ENCODE measurements around the gene ALKBH3. TPM values are rescaled to one million over a fixed set of nuclear protein-coding genes. Genes with fewer than 3 reads are reported as not detected.
A peak's percentile ranks its signal among the peaks of the same experiment; 100 is the strongest.

The ALKBH3 gene
- total RNA-seq, 1 donor from 2014 or later: 27.7 TPM

- H3K4me1 ChIP-seq: peaks cover 27% of the 10 kb centered on the region
- no peak overlapping the region for H3K4me3 ChIP-seq
- DNase-seq (no peak), ATAC-seq (no peak)
- no peak for TF ChIP-seq CTCF (IDR thresholded peaks at IDR 0.05)
- peak overlapping the region; percentile 55 for H3K27ac ChIP-seq
- H3K27me3 ChIP-seq: no peaks in the 10 kb centered on the region
- intact Hi-C loops (cut with DNase I): no loop called here
- peaks cover 21% of the 10 kb centered on the region for H3K36me3 ChIP-seq
- no peaks in the 10 kb centered on the region for H3K9me3 ChIP-seq
Observed at GRCh38 chr11:43919852-43920597, 39.4 kb downstream of the ALKBH3 start.

DNA sequence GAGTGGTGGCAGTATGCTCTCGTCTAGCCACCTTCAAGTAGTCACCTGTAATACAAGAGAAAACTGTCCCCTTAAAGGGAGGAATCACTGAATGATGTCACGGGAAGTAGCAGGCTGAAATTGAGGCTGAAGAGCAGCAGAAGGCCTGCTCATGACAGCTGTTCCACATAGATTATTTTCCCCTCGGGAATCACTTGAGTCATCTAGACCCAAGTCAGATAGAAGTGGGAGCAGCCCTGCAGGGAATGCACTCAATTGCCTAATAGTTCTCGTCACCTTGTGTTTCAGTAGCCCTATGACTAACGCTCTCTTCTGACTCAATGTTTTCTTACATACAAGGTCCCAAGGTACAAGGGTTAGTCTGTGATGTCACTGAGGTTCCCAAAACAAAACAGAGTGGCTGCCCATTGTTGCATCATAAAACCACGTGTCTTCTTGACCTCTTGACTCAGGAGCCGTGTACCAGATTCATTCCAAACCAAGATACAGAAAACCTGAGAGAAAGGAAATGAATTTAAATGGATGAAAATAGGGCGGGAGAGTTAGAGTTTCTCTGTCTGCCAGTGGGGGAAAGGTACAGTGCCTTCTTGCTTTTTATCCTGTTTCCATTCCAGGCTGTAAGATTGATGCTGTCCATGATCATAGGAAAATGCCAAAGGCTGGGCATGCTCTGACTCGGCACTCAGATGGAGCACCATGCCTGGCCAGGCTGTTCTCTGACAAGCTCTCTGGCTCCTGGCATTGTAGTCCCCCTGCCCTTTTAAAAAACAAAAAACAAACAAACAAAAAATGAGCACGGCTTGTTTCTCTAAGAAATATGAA is 40.2 kb downstream of the ALKBH3 start:
- H3K36me3 ChIP-seq: peaks cover 21% of the 10 kb centered on the region

DNA sequence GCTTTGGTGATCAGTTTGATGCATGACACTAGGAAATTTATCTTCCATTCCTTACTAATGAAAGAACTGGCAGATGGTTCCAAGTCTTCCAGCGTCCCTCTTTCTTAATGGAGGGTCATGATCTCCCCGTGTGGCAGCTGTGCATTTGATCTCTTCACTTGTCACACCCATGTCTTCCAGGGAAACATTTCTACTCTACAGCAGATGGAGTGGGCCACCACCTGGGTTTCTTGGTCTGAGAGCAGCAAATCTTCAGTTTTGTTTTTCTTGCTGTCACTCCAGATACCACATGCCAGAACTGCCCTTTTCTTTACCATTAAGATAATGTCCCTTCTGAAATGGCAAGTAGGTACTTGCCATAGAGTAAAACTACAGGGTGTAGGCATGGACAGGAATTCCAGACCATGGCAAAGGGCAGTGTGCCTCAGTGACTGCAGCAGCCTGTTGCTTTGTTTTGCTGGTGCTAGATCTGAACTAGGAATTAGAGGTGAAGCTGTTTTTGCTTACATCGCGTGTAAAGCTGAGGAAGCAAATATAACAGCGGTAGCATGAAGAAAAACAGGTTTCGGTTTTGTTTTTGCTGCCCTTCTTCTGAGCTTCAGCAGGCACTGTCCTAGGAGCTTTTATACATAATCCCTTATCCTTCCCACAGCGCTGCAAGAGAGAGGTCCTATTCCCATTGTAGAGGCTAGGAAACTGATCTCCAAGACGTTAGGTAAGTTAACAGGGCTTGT is 41.1 kb downstream of the ALKBH3 start:
- ATAC-seq (no peak), DNase-seq (no peak)
- no peak overlapping the region for H3K4me3 ChIP-seq
- no peaks in the 10 kb centered on the region for H3K9me3 ChIP-seq
- no peak for TF ChIP-seq CTCF (IDR thresholded peaks at IDR 0.05)
- peaks cover 21% of the 10 kb centered on the region for H3K36me3 ChIP-seq
- H3K27me3 ChIP-seq: no peaks in the 10 kb centered on the region
- intact Hi-C loops (cut with DNase I): no loop called here
- peak overlapping the region; percentile 65 for H3K27ac ChIP-seq
- H3K4me1 ChIP-seq: peaks cover 27% of the 10 kb centered on the region

More for the DNA sequence above, 40.2 kb downstream of the ALKBH3 start:
- no peaks in the 10 kb centered on the region for H3K27me3 ChIP-seq
- peak overlapping the region; percentile 63 for H3K27ac ChIP-seq
- H3K4me3 ChIP-seq: no peak overlapping the region
- ATAC-seq: peak; percentile 90
- H3K4me1 ChIP-seq: peaks cover 27% of the 10 kb centered on the region
- intact Hi-C loops (cut with DNase I): no loop called here
- TF ChIP-seq CTCF (IDR thresholded peaks at IDR 0.05): no peak
- H3K9me3 ChIP-seq: no peaks in the 10 kb centered on the region
- DNase-seq: no peak

DNA sequence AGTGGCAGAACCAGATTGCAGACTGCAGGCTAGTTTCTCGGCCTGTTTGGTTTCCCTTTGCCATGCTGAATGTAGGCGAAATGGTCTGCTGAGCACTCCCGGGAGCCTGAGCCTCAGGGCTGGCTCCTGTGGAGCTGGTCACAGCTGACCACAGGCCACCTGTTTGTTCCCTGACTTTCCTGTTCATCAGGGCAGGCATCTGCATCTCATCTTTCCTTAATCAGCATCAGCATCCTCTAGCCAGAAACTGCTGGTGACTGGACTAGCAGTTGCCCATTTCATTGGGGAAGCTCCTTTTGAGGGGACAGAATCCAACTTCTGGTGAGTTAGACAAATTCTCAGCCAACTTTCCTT is 41.6 kb downstream of the ALKBH3 start:
- ATAC-seq (no peak), DNase-seq (no peak)
- Histone ChIP-seq H3K27me3 (no peaks in the 10 kb centered on the region), H3K9me3 (no peaks in the 10 kb centered on the region), H3K4me3 (no peak overlapping the region), H3K27ac (peak overlapping the region; percentile 65), H3K4me1 (peaks cover 27% of the 10 kb centered on the region), H3K36me3 (peaks cover 21% of the 10 kb centered on the region)
- intact Hi-C loops (cut with DNase I): no loop called here
- no peak for TF ChIP-seq CTCF (IDR thresholded peaks at IDR 0.05)

DNA sequence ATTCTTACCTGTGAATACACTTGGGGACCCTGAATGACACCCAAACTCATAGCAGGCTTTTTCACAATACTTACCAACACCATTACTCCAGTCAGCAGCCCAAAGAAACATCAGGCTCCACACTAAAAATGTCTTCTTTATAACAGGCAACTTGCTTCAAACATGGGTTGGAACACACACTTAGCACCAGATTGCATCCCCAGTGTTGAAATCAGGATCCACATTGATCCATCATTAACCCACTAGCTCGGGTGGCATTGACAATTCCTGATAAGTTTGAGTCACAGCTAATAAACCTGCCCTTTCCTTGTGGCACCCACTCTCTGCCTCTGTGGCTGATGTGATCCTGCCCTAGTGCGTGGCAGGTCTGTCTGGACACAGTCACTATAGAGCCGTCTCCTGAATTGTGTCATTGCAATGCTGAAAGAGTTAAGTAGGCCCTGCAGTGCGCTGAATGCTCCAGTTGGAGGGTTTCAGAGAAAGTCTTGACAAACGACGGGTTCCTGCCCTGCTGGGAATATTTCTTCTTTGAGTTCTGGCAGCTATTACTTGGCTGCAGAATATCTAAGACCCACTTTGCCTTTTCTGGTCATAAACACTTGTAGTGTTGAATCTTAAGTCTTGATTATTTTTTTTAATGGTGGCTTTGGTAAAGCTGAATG is 42.2 kb downstream of the ALKBH3 start:
- no peak overlapping the region for H3K4me3 ChIP-seq
- ATAC-seq (no peak), DNase-seq (no peak)
- H3K27me3 ChIP-seq: no peaks in the 10 kb centered on the region
- H3K9me3 ChIP-seq: no peaks in the 10 kb centered on the region
- no peak for TF ChIP-seq CTCF (IDR thresholded peaks at IDR 0.05)
- peaks cover 21% of the 10 kb centered on the region for H3K36me3 ChIP-seq
- peak overlapping the region; percentile 65 for H3K27ac ChIP-seq
- peaks cover 27% of the 10 kb centered on the region for H3K4me1 ChIP-seq
- intact Hi-C loops (cut with DNase I): no loop called here
